NCI-H2196 treated with DMSO at 0.1 percent for 48 hours (cell line): ENCODE data around the gene RAB25.
"Not testable (repeated sequence)": the region's sequence is repeated elsewhere in the genome, so short reads cannot be mapped to it uniquely, and the experiment has no call there.

Experiments used
- DNase-seq: peaks from one replicate; lab custom pipeline; 2025; ENCODE audit not compliant: unreplicated experiment; lab: John Stamatoyannopoulos, UW

Gene RAB25

GRCh38 chr1:156054500-156055280, 6.3 kb upstream of the RAB25 start, which contains the start of gene LAMTOR2:
Gene LAMTOR2 (plus strand): TSS chr1:156054782. CDS start chr1:156054890, 108 bp downstream.
- DNase-seq, result peak; percentile 96

- DNase-seq, result no peak
Observed at GRCh38 chr1:156055281-156056048, 5.5 kb upstream of the RAB25 start.

DNA sequence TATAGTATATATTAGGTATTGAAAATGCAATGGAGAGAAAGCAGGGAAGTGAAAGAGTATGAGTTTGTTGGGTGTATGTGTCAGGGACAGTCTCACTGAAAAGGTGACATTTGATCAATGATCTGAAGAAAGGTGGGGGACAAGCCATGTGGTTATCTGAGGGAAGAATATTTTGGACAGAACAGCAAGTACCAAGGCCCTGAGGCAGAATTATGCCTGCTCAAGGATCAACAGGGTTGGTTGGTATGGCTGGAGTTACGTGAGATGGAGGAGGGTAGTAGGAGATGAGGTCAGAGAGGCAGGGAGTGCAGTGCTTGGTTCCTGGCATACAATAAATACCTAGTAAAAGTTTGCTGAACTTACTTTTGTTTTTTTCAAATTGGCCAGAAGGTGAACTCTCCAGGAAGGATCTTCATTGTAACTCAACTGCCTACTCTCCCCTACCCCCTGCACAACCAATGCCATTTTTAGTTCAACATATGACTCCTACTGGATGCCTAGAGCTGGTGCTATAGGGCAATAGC, 4.6 kb upstream of the RAB25 start:
- DNase-seq, result no peak

DNA sequence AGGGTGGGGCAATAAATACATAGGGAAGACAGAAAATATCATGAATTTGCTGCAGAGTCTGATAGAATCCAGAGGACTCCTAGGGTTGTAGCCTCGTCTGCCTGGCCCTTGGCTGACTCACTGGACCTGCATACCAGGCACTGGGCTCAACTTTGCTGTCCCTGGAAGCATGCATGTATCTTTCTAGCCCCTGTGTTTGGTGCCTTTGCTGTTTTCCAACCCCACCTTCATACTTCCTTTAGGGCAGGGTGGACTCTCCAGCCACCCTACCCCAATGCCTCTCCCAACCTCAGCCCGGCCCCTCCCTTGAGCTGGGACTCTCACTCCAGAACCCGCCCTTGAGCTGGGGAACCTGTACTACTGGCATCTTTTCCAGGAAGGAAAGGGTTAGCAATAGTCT, 1.2 kb downstream of the RAB25 start:
- DNase-seq, result no peak

GRCh38 chr1:156063997-156064285, 3.0 kb downstream of the RAB25 start:
- no peak for DNase-seq

DNA sequence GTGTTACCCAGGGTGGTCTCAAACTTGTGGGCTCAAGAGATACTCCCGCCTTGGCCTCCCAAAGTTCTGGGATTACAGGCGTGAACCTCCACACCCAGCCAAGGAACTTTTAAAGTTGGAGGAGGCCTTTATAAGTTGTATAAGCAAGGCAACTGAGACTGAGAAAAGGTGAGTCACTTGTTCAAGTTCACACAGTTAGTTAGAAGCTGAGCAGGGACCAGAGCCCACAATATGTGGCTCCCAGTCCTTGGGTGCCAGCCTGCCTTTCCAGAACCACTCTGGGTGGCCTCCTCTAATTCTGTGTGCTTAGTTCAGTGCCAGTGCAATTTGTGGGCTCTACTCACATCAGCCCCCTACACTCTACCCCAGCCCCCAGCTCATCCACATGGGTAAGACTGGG, 3.7 kb downstream of the RAB25 start:
- DNase-seq, result no peak

DNA sequence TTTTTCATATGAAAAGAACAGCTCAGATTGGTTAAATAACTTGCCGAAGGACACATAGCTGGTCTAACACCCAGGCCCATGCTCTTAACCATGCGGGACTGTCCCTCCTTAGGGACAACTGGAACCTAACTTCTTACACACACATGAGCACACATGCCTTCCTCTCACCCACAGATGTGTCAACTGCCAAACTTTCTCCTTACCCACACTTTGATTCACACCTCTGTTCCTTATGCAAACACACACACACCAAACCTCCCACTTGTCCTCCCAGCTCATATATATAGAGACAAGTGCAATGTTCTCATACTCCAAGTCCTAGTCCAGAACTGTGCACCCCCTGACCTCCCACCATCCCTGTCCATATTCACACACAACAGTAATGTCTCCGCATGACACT, 4.3 kb downstream of the RAB25 start:
- DNase-seq, result no peak

- no peak for DNase-seq
Observed at GRCh38 chr1:156065871-156066270, 4.9 kb downstream of the RAB25 start.

GRCh38 chr1:156067262-156067661, 6.3 kb downstream of the RAB25 start:
- no peak for DNase-seq

DNA sequence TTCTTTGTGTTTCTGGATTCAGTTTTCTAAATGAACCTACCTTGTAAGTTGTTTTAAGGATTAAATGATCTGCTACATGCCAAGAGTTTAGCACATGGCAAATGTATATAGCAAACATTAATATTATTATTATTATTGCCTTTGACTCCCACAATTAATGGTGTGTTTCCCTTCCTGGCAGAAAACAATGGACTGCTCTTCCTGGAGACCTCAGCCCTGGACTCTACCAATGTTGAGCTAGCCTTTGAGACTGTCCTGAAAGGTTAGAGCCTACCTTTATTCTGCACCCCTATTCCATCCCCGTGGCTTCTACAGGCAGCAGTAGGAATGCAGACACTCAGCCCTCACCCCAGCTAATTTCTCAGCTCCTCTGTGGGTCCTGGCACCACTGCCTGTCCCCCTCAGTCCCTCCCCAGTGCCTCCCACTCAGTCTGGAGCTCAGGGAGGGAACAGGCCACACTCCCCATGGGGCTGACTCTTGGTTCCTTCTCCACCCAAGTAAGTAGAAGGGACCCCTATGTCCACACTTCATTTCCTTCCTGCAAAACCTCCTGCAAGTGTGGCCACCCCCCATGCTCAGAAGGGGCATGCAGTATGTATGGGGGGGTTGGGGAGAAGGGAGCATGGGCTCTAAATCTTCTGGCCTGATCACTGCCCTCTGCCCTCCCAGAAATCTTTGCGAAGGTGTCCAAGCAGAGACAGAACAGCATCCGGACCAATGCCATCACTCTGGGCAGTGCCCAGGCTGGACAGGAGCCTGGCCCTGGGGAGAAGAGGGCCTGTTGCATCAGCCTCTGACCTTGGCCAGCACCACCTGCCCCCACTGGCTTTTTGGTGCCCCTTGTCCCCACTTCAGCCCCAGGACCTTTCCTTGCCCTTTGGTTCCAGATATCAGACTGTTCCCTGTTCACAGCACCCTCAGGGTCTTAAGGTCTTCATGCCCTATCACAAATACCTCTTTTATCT, 8.8 kb downstream of the RAB25 start:
- DNase-seq, result no peak

- DNase-seq, result peak; percentile 39
Observed at GRCh38 chr1:156070548-156070947, 9.6 kb downstream of the RAB25 start.

- not testable (repeated sequence) for DNase-seq
Observed at GRCh38 chr1:156071332-156071816, 10.4 kb downstream of the RAB25 start.

DNA sequence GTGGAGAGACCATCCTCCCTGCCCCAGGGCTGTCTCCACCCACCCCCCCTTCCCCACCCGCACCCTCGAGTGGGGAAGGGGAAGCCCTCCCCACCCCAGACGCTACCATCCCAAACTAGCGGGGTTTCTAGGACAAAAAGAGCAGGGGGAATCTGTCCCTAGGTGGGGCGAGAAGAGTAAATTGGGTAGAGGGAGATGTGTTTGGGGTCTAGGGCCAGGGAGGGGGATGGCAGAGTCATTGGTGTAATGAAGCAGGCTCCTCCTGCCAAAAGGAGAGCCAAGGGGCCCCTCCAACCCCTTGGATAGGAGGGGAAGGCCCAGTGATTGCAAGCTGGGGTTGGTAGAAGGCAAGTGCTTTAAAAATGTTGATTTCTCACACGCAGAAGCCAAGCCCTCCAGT, 11.3 kb downstream of the RAB25 start:
- no peak for DNase-seq

GRCh38 chr1:156073110-156073687, 12.2 kb downstream of the RAB25 start:
- no peak for DNase-seq

GRCh38 chr1:156073740-156074139, 12.8 kb downstream of the RAB25 start:
- DNase-seq, result no peak

- DNase-seq, result no peak
Observed at GRCh38 chr1:156074661-156075060, 13.7 kb downstream of the RAB25 start.

DNA sequence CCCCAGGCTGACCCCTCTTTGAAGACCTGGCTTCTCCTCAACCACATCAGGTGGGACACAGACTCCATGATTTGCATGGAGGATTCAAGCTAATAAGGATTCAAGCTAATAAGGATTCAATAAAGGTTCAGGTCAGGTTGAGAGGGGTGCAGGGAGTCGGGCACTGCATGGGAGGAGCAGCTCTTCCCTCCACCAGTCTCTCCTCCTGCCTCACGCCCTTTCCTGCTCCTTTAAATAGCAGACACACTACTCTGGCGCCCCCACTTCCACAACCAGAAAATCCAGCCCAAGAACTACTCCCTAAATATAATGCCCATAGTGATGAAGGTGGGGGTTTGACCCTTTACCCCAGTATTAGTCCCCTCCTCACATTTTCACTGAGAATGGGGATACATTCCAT, 14.2 kb downstream of the RAB25 start:
- DNase-seq, result no peak

DNA sequence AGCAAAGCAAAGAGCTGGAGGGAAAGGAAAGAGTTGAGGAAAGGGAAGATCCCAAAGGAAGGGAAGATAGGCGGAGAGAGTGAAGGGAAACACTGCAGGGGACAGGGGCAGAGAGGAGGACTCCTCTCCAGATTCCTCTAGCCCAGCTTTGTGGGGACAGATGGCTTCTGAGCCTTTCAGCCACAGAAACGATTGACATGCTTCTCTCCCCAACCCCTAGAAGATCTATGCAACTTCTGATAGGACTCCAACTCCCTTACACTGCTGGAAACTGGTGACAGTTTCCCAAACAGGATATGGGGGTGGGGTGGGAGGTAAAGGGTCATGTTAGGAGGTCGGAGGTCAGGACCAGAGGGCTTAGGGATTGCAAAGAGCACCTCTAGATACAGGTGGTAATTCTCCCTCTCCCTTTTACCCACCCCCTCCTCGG, 14.8 kb downstream of the RAB25 start:
- no peak for DNase-seq

GRCh38 chr1:156076609-156077429, 15.9 kb downstream of the RAB25 start:
- no peak for DNase-seq

GRCh38 chr1:156077430-156077760, 16.4 kb downstream of the RAB25 start:
- no peak for DNase-seq
